Daoy (cell line): ENCODE data around the gene DNAJC22. TPM values are rescaled to one million over a fixed set of nuclear protein-coding genes. Genes with fewer than 3 reads are reported as not detected.
A peak's percentile ranks its signal among the peaks of the same experiment; 100 is the strongest.
"Not testable (repeated sequence)": the region's sequence is repeated elsewhere in the genome, so short reads cannot be mapped to it uniquely, and the experiment has no call there.

Experiments
- DNase-seq: peaks from one replicate; pipeline ENCODE4 v3.0.0-alpha.2; 2015; ENCODE audit warnings: low read depth
- total RNA-seq: library from RNA; depleted of rRNA; stranded (reverse); fragments of >200 nt; shearing (Covaris generic); gene quantifications from 2 replicates; pipeline ENCODE4 v1.2.3, GENCODE V29; 2014

DNAJC22 gene
- total RNA-seq, 1 experiment from 2014 or later = 2.7 TPM

- DNase-seq = peak; percentile 73
Observed at GRCh38 chr12:49331380-49332222, 15.1 kb upstream of the DNAJC22 start.

GRCh38 chr12:49332441-49332861, 14.2 kb upstream of the DNAJC22 start:
- no peak for DNase-seq

- peak; percentile 9 for DNase-seq
Observed at GRCh38 chr12:49332891-49333371, 13.8 kb upstream of the DNAJC22 start.

GRCh38 chr12:49333778-49334177, 12.9 kb upstream of the DNAJC22 start:
- DNase-seq = not testable (repeated sequence)

- DNase-seq = no peak
Observed at GRCh38 chr12:49334226-49334625, 12.5 kb upstream of the DNAJC22 start.

- no peak for DNase-seq
Observed at GRCh38 chr12:49334681-49335080, 12.0 kb upstream of the DNAJC22 start.

GRCh38 chr12:49335118-49335954, 11.4 kb upstream of the DNAJC22 start:
- DNase-seq = no peak

GRCh38 chr12:49335955-49336644, 10.6 kb upstream of the DNAJC22 start:
- DNase-seq = no peak

- DNase-seq = peak; percentile 85
Observed at GRCh38 chr12:49336645-49337584, 9.8 kb upstream of the DNAJC22 start, which contains the start of gene C1QL4. C1QL4 (minus strand) TSS chr12:49337188; CDS start chr12:49336477, 711 bp downstream.

- DNase-seq = no peak
Observed at GRCh38 chr12:49338830-49339463, 7.7 kb upstream of the DNAJC22 start.

- DNase-seq = no peak
Observed at GRCh38 chr12:49339464-49339861, 7.2 kb upstream of the DNAJC22 start.

- no peak for DNase-seq
Observed at GRCh38 chr12:49340095-49340870, 6.4 kb upstream of the DNAJC22 start.

GRCh38 chr12:49340971-49341776, 5.5 kb upstream of the DNAJC22 start:
- DNase-seq = no peak

- DNase-seq = no peak
Observed at GRCh38 chr12:49341777-49342065, 5.0 kb upstream of the DNAJC22 start.

- DNase-seq = peak; percentile 94
Observed at GRCh38 chr12:49342066-49342913, 4.4 kb upstream of the DNAJC22 start.

- DNase-seq = no peak
Observed at GRCh38 chr12:49342914-49343731, 3.6 kb upstream of the DNAJC22 start.

- no peak for DNase-seq
Observed at GRCh38 chr12:49344486-49345050, 2.1 kb upstream of the DNAJC22 start.
